ENCODE results near the gene OBP2B. TPM values are rescaled to one million over a fixed set of nuclear protein-coding genes. Genes with fewer than 3 reads are reported as not detected.
"Not testable (repeated sequence)": the region's sequence is repeated elsewhere in the genome, so short reads cannot be mapped to it uniquely, and the experiment has no call there.

Gene OBP2B
- total RNA-seq, 4 donors from 2014 or later: not detected

GRCh38 chr9:133230093-133230492, 21.0 kb upstream of the OBP2B start:
- Histone ChIP-seq H3K4me1 (no peaks in the 10 kb centered on the region), H3K36me3 (no peaks in the 10 kb centered on the region), H3K27me3 (peaks cover 0 to 3% (median 0%) of the 10 kb centered on the region in 3 donors), H3K9me3 (no peaks in the 10 kb centered on the region), H3K4me3 (no peak overlapping the region), H3K27ac (no peak overlapping the region)
- TF ChIP-seq, protein P1, sequence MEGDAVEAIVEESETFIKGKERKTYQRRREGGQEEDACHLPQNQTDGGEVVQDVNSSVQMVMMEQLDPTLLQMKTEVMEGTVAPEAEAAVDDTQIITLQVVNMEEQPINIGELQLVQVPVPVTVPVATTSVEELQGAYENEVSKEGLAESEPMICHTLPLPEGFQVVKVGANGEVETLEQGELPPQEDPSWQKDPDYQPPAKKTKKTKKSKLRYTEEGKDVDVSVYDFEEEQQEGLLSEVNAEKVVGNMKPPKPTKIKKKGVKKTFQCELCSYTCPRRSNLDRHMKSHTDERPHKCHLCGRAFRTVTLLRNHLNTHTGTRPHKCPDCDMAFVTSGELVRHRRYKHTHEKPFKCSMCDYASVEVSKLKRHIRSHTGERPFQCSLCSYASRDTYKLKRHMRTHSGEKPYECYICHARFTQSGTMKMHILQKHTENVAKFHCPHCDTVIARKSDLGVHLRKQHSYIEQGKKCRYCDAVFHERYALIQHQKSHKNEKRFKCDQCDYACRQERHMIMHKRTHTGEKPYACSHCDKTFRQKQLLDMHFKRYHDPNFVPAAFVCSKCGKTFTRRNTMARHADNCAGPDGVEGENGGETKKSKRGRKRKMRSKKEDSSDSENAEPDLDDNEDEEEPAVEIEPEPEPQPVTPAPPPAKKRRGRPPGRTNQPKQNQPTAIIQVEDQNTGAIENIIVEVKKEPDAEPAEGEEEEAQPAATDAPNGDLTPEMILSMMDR (IDR thresholded peaks at IDR 0.05 in 4 of 5, conservative IDR thresholded peaks at IDR 0.05 in 1 of 5): no peak
- TF ChIP-seq POLR2A (IDR thresholded peaks at IDR 0.05): no peak
- DNase-seq: no peak
- intact Hi-C loops (cut with DNase I; ENCODE audit: low total_unique reads) (no loop called here), in situ Hi-C loops (cut with MboI; ENCODE audit: low sequenced_read_pairs in 4 of 4) (no loop called here)
- ATAC-seq: no peak

DNA sequence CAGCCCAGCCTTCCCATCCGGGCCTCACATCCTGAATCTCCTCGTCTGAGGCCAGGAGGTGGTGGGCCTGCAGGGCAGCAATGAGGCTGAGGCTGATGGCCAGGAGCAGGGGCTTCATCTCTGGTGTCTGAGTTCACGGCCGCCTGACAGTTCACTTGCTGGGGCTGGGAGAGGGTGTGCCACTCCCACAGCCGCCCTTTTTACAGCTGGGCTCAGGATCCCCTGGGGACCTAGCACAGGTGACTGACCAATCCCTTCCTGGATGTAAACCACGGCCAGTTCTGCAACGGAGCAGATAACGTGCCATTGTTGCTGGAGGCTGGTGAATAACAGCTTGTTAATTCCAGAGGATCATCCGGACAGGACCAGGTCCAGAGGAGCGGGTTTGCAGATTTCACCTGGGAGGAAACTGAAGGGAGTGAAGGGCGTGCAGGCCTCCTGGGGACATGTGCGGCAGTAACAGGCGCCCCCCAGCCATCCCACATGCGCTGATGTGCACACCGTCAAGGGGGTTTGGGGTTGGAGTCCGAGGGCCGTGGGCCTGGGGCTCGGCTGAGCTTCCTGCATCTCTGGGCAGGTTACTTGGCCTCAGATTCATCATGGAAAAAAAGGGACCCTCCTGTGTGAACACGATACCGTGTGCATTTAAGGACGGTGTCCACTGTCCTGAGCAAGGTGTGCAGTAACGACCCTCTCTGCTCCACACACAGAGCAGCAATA, 19.6 kb upstream of the OBP2B start:
- H3K4me3 ChIP-seq; H3K27ac ChIP-seq; H3K27me3 ChIP-seq; DNase-seq; intact Hi-C loops (cut with DNase I; ENCODE audit: low total_unique reads); H3K9me3 ChIP-seq; in situ Hi-C loops (cut with MboI; ENCODE audit: low sequenced_read_pairs in 4 of 4); ATAC-seq; H3K4me1 ChIP-seq; H3K36me3 ChIP-seq: not testable (repeated sequence)

DNA sequence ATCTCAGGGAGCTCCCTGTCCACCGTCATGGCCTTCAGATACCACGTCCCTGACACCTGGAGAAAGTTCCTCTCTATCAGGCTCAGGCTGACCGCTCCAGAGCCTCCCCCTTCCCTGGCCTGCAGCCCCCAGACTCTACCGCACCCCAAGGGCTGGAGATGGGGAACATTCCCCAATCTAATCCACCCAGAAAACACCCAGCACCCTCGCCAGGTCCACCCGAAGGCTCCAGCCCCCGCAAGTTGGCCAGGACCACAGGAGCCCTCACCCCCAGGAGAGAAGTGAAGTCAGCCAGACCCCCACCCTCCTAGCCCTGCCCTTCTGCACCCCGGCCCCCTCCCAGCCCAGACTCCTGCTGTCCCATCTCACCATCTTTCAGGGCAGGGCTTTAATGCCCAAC, 18.9 kb upstream of the OBP2B start:
- DNase-seq; H3K4me1 ChIP-seq; H3K9me3 ChIP-seq; H3K36me3 ChIP-seq; H3K27ac ChIP-seq; intact Hi-C loops (cut with DNase I; ENCODE audit: low total_unique reads); H3K27me3 ChIP-seq; H3K4me3 ChIP-seq; ATAC-seq; in situ Hi-C loops (cut with MboI; ENCODE audit: low sequenced_read_pairs in 4 of 4): not testable (repeated sequence)

DNA sequence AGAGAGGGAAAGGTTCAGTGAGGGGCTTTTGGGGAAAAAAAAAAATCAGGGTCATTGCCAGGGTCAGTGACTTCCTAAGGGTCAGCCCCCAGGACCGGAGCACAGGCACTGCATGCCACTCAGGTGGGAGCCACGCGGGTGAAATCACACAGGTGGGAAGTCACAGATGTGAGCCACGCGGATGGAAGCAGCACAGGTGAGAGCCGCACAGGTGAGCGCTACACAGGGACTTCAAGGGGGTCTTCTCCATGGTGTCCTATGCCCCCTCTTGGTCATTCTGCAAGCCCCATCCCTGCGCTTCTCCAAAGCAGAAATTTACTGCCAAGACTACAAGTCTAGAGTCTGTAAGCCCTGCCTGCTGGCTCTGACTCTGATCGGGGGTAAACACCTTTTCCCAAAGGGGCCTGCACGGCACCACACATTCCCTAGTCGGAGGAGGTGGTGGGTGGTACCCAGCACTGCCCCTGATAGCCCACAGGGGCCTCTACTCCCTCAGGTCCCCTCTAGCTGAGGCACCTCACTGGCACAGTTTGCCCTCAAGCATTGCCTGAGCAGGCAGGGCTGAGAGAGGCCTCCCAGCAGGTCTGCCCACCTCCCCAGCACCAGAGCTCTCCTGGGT, 18.3 kb upstream of the OBP2B start:
- in situ Hi-C loops (cut with MboI; ENCODE audit: low sequenced_read_pairs in 4 of 4) (no loop called here), intact Hi-C loops (cut with DNase I; ENCODE audit: low total_unique reads) (no loop called here)

GRCh38 chr9:133226219-133227171, 17.4 kb upstream of the OBP2B start:
- in situ Hi-C loops (cut with MboI; ENCODE audit: low sequenced_read_pairs in 4 of 4): no loop called here
- H3K27me3 ChIP-seq: peaks cover 0 to 5% (median 0%) of the 10 kb centered on the region in 3 donors
- no peaks in the 10 kb centered on the region for H3K9me3 ChIP-seq
- ATAC-seq (no peak), DNase-seq (no peak)
- no peak overlapping the region for H3K27ac ChIP-seq
- intact Hi-C loops (cut with DNase I; ENCODE audit: low total_unique reads): no loop called here
- no peaks in the 10 kb centered on the region for H3K4me1 ChIP-seq
- TF ChIP-seq, protein P1 (IDR thresholded peaks at IDR 0.05 in 4 of 5, conservative IDR thresholded peaks at IDR 0.05 in 1 of 5): no peak
- no peak for TF ChIP-seq POLR2A (IDR thresholded peaks at IDR 0.05)
- no peaks in the 10 kb centered on the region for H3K36me3 ChIP-seq
- no peak overlapping the region for H3K4me3 ChIP-seq

More for the DNA sequence above, 18.3 kb upstream of the OBP2B start:
- Histone ChIP-seq H3K27ac (no peak overlapping the region), H3K9me3 (no peaks in the 10 kb centered on the region), H3K36me3 (no peaks in the 10 kb centered on the region), H3K4me1 (no peaks in the 10 kb centered on the region), H3K4me3 (no peak overlapping the region), H3K27me3 (peaks cover 0 to 5% (median 0%) of the 10 kb centered on the region in 3 donors)
- ATAC-seq (no peak), DNase-seq (no peak)
- TF ChIP-seq, protein P1 (IDR thresholded peaks at IDR 0.05 in 4 of 5, conservative IDR thresholded peaks at IDR 0.05 in 1 of 5): no peak
- TF ChIP-seq POLR2A (IDR thresholded peaks at IDR 0.05): no peak
